Stimulated activated CD8-positive, alpha-beta memory T cell treated with anti-CD3 and anti-CD28 coated beads, Interleukin-7, amount 100 ng/mL, for 48 hours (primary cell): ENCODE results near the gene CFAP58.

ENCODE experiments used
- DNase-seq, 2 donors: peaks; one replicate each; pipeline ENCODE4 v3.0.0-alpha.2; 2020; ENCODE audit warnings: low read depth in 1 of 2; ENCODE audit errors: extremely low read depth in 1 of 2

Gene CFAP58

DNA sequence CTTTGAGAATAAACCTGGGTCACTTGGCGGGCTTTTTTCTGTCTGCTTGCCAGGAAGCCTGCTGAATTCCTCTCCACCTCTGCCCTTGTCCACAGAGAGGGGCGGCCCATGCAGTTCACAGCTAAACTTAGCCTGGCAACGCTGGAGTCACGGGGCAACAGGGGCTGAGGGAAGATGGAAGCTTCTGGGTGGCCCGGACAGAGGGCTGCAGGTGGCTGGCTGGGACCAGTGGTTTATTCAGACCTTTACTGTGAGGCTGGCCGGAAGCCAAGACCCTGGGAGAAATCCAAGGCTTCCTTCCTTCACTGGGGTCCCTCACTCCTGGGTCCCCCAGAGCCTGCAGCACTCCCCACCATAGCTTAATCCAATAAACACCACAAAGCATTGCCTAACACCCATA lies 32.4 kb upstream of the CFAP58 start:
- DNase-seq = no peak

DNA sequence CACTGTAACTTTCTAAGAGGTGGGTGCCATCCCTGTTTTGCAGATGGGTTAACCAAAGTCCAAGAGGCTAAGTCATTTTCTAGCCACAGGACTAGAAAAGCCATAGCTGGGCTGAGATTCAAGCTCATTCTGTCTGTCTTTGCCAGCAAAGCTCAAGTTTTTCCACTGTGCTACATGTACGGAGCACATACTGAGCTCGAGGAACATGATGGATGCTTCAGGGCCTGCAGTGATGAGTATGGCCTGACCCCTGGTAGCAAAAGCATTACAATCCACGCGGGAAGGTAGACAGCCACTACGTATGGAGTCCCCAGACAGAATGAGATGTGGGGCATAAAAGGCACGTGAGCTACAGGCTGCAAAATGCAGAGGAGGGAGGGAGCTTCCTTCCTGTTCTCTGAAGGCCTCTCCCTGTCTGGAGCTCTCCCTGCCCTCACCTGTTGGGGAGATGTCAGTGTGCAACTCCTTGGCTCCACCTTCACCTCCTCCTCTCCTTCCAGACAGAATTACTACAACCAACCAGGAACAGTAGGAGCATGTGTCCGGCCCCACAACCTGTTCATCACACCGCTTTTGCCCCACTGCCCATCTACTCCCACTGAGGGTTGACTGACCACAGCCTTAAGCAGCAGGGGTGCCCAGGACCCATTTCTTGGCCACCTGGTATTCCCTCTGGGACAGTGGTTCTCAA lies 31.8 kb upstream of the CFAP58 start:
- no peak for DNase-seq

DNA sequence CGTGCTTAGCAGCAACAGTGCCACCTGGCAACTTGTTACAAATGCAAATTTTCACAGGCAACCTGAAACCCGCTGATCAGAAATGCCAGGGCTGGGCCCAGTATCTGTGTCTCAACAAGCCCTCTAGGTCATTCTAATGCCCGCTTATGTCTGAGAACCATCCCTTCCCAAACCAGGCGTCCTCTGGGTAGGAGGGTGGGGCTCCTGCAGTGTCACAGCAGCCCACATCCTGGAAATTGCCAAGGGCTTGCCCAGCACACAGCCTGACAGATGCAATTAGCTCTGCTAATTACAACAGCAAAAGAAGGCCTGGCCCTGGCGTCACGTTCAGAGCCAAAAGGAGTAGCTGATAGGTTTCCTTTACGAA lies 31.2 kb upstream of the CFAP58 start:
- DNase-seq = no peak

DNA sequence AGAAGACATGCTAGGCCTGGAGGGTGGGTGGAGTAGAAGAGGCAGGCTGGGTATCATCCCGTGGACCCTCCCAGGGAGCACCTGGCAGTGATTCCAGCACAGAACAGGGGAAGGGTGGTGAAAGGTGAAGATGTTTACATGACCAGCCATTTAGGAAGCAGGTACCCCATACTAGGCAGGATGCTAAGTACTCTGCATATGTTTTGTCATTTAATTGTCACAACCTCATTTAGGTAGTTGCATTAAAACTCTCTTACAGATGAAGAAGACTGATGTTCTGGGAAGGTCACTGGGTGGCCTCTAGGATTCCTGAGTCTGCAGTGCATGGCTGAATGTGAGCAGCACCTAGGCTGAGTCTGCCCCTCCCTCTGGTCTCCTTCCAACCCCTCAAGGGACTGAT lies 30.5 kb upstream of the CFAP58 start:
- no peak for DNase-seq

DNA sequence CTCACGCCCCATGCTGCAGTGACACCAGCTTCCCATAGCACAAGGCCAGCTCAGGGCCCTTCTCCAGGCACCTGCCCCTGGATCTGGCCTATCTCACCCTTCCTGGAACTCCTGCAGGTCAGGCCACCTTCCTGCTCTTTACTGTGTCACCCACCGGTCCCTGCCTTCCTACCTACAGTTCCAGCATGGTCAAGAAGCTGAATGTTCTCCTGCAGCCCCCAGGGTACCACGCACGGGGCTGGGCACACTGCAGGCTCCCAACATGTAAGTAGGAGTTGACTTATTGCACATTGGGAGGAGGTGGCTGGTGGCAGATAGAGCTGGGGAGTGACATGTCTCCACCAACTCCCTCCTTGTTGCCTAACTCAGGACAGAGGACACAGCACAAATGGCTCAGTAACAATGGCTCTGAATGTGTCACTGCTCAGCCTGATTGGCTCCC lies 29.9 kb upstream of the CFAP58 start:
- no peak for DNase-seq

DNA sequence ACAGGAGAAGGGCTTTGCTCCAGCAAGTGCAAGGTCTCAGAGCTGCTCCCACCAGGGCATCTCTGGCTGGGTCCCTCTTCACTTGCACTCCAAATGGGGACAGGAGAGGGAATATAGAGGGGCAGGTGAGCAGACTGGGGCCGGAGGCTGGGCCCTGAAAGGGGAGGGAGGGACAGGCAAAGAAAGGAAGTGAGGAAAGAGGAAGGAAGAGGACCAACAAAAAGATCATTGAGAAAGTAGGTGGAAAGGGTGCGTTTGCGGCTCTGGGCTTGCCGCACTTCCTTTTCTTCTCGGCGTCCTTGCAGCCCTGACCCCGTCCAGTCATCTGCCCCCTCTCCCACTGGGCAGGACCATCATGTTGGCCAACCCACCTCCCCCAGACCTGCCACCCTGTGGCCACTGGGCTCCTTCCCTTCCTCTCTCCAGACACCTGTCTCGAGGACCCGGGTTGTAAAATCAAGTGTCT lies 29.4 kb upstream of the CFAP58 start:
- DNase-seq = no peak

DNA sequence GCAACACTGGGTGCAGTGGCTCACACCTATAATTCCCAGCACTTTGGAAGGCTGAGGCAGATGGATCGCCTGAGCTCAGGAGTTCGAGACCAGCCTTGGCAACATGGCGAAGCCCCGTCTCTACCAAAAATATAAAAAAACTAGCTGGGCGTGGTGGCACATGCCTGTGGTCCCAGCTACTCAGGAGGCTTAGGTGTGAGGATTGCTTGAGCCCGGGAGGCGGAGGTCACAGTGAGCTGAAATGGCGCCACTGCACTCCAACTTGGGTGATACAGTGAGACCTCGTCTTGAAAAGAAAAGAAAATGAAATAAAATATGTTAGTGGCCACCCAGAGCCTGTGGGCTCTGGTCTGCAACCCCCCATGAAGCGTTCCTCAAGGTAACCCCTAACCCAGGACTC lies 28.7 kb upstream of the CFAP58 start:
- no peak for DNase-seq

DNA sequence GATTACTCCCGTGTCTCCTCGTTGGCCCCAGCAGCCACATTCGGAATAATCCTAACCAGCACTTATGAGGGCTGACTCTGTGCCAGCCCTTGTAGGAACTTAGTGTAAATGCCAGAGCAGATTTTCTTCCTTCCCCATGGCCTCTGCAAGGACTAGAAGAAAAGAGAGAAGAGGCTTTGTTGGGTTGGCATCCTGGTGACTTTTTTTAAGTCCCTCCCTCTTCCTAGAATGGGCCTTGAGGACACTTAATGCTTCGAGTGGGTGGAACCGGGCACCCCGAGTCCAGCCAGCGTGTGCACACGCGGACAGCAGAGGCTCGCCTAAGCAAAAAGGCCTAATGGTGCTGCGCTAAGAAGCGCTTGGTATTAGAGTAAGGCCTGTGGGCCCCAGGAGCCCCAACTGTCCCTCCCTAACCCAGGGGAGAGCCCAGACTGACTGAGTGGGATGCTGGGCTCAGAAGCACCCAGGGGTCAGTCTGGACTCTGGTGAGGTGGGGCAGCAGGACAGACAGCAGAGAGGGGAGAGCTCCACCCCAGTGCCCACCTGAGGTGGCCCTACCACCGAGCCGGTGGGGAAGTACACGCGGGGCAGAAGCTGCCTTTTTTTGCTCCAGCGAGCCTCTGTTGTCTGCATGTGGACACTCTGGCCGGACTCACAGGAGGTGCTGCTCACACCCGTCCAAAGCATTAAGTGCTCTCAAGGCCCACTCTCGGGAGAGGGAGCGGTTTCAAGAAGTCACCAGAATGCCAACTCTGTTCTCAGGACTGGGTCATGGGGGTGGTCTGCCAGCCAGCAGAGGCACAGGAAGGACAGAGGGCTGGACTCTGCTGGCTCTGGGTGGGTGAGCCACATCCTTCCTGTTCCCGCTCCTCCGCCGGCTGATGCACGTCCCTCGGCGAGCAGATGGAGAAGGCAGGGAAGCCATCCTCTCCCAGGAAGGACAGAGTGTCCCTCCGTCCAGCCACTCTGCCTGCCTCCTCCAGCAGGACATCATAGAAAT lies 27.9 kb upstream of the CFAP58 start:
- no peak for DNase-seq

DNA sequence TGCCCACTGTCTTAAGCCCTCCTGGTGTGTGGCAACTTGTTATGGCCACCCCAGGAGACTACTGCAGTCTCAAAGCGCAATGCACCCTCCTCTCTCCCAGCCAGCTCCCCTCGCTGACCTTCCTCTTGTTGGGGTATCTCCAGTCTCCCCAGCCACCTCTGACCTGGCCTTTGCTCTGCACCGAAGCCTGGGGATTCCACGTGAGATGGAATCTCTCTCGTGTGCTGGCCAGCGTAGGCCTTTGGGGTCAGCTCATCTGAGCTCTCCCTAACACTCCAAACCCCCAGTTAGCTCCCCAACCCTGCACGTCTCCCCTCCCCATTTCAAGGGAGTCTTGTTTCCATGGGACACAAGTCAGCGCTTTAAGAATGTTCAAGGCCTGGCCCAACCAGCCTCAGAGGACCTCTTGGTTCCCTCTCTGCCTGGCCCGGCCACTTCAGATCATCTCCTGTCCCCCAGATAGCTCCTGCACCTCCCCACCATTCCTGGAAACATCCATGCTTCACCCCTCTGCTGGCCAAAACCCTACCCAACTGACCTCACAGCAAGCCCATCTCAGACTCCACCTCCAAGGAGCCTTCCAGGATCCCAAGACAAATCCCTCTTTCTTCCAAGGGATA lies 26.5 kb upstream of the CFAP58 start:
- DNase-seq = no peak

DNA sequence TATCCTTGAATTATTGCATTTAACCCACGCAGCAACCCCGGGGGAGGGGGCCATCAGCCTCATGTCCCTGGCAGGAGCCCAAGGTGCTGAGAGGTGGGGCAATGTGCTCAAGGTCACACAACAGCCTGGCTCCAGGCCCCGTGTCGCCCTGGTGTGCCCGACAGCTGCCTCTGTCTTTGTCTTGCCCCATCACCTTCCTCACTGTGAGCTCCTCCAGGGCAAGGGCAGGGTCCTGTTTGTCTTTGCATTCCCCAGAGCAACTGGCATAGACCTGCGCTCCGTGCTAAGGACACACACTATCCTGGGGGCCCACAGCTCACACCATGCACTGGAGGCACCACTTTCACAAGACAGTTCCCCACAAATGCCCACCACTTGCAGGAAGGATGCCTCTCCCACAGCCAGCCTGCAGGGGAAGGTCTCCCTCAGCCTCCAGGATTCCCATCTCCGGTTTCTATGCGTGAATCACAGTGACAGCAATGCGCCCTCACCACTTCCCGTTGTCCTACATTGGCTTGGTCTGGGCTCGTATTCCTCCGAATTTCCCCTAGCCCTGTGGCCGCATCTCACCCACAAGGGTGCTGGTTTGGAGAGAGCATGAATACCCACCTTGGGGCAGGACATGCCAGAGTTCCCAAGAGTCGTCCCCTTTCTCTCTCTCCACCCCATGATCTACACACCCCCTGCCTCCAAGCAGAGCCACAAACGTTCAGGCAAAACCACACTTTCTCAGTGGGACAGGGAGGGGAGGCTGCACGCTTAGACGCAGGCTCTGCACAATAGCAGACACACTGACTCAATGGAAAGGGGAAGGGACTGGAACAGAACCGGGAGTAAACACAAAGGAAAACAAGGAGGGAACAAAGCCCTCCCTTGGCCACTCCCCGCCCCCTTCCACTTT lies 25.6 kb upstream of the CFAP58 start:
- no peak for DNase-seq

DNA sequence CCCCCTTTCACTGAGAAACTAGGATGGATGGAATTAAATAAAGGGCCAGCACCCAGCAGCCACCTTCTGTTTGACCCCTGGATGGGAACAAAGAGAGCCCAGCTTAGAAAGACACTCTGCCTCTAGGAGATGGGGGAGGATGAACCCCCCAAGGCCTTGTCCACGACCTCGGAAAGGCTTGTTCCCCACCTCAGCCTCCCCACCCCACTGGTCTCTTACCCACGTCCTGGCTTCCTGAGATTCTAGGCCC lies 25.1 kb upstream of the CFAP58 start:
- DNase-seq = no peak

DNA sequence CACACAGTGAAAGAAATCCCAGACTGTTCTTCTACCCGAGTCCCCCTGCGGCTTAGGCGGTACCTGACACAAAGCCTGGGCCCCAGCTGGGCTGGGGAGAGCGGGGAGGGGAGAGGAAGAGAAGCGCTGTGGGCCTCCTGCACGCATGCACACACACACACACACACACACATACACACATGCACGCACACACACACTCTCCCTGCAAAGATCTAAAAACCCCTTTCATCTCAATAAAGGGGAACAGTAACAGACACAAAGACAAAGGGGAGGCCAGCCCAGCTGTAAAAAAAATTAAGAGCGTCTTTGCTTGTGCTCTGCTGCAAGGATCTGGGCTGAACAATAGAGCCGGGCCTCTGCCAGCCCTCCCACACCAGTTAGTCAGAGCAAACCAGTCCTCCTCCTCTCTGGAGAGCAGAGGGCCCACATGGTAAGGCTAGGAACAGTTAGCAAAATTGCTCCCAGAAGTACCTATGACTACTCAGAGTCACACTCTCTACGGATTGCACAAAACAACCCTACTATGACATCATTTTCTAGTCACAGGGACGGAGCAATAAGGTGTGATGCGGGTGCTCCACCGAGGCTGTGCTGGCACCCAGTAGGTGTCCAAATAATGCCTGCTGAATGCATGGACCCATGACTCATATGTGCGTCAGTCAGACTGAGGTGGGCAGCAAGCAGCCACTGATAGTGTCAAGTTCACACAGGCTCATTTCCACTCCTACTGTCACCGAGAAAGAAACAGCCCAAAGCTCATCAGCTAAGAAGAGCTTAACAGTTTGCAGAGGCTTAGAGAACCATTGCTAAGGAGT lies 24.5 kb upstream of the CFAP58 start:
- peak; percentile 63 to 88 for DNase-seq

DNA sequence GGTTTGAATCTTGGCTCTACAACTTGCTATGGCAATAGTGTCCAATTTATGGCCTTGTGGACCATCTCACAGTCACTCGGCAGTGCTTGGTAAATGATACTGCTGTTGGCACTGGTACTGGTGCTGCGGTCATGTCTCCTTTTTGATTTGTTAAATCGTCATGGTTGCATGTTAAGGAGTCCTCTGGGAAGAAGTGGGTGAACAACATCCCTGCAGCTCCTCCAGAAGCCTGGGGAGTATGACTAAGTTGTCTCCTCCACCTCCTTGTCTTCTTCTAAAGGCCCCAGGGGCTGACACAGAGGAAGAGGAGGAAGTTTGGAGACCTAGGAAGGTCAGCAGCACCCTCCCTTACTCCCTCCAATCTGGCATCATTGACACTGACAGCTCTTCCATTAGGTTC lies 23.9 kb upstream of the CFAP58 start:
- DNase-seq = no peak

DNA sequence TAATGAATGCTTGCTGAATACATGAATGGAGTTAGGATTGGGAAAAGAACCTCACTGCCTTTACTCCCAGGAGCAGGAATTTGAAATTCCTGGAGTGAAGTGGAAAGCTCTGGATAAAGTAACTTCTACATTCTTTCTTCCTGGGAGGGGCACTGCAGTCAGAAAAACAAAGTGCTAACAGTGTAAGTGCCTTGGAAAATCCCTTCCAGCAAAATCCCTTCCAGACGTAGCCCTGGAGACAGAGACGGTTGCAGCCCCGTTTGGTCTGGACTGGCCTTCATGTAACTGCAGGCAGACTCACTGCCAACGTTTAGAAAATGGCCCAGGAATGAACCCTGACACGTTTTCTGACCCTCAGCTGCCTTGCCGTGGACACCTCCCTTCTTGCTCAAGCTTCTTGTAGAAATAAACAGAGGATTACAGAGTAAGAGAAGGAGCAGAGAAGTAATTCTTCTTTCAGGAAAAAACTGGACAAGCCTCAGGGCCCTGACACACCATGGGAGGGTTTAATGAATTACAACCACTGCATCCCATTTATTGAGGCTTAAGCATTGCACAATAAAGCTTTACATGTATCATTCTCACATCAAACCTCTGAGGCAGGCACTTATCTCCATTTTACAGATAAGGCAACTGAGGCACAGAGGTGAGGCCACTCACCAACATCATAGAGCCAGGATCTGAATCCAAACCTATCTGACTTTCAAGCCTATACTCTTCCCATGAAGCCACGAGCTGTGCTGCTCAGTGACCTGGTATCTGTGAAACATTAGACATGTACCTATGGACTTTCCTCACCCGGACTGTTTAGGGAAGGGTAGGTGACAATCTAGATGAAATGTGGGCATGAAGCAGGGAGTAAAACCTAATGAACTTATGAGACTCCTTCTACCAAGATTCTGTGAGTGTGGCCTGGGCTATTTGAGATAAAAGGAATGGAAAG lies 23.2 kb upstream of the CFAP58 start:
- DNase-seq = no peak

DNA sequence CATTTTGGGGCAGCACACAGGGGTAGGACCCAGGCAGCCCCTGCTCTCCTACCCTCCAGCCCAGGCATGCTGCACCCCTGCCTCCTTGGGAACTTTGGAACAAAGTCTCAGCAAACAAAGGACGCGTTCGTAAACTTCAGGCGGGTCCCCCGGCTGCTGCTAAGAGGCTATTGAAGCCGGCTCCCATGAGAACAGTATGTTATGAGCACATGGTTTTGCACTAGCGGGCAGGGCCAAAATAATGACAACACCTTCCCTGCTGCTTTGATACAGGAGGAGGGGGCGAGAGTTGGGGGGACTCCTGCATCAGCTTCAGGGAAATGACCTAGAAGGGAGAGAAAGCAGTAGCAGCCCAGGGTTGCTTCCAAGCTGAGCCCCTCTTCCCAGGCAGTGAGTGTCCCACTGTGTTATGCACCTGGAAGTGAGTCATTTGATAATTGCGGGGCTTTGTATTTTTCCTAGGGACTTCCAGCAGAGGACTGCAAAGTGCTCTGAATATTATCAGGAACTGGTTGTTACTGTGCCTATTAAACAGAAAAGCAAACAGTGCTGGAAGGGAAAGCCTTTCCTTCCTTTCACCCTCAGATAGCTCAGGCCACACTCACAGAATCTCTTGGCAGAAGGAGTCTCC lies 22.3 kb upstream of the CFAP58 start:
- DNase-seq = no peak

DNA sequence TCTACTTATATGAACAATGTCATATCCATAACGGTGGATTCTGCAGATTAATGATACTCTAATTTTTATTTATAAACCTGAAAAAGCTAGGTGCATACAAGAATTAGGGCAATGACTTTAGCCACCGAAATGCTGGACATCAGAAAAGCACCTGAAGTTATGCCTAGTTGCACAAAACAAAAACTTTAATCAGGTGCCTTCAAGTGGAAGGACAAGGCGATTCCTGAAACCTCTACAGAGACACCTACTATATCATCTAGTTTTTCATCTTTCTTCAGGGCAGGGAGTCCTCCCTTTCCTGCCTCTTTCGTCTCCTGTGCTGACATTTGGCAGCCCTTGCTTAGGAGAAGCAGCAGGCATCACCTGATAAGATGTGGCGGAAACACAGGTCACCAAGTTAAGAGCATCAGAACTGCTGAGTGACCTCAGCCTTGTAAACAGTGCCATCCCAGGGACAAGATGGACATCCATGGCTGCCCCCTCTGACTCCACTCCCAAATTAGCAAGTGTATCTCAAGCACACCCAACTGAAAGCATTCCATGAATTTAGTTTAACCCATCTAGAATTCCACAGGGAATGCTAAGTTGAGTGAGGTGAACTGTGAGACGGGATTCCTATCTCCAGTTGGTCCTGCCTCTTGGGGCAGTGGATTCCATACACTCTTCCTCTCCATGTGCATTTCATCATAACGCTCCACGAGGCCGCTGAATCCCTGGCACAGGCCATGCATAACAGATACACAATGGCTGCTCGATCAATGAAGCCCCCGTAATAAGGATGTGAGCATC lies 21.2 kb upstream of the CFAP58 start:
- DNase-seq = no peak

DNA sequence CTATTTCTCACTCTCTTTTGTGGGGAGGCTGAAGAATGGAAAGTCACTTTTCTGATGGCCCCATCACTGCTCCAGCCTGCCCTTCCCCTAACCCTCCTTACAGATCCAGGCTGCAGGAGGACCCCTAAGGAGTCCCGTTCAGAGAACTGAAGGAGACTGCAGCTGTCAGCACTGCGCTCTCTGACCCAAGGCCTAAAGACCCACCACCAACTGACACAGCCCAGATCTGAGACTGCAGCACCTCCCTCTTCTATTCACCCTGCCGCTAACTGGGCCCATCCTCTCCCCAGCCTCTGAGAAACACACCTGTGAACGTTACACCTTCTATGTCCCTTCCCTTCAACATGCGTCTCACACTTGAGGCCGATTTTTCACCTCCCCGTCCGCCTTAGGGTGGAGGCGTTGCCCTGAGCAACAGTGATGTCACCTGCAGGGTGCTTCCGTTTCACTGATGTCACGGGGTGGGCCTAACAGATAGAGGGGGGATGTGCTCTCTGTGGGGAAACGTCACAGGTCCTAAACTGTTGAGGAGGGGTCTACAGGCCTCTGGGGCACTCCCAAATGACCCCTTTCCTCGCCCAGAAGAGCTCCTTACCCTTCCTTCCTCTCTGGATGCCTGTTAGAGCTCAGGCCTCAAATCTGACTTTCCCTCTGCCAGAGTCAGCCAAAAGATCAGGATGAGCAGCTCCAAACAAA lies 20.5 kb upstream of the CFAP58 start:
- DNase-seq = no peak
